ENCODE results near the gene GABRP.
"Not testable (repeated sequence)": the region's sequence is repeated elsewhere in the genome, so short reads cannot be mapped to it uniquely, and the experiment has no call there.

GABRP gene

GRCh38 chr5:170809551-170809950, 26.0 kb downstream of the GABRP start:
- DNase-seq: peak; percentile 69

DNA sequence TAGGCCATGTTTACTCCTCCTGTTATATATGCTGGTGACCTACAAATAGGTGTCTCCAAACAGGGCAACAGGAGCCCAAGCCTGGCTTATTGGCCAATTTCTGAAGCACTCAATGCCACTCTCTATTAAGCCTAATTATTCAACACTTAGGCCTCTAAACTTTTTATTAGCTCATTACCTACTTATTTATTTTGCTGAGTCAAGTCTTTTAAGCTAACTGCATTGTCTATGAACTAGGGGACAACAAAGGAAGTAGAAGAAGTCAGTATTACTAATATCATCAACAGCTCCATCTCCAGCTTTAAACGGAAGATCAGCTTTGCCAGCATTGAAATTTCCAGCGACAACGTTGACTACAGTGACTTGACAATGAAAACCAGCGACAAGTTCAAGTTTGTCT, 28.2 kb downstream of the GABRP start:
- no peak for DNase-seq

GRCh38 chr5:170813231-170813630, 29.7 kb downstream of the GABRP start:
- DNase-seq: no peak

GRCh38 chr5:170817195-170817594, 33.7 kb downstream of the GABRP start:
- no peak for DNase-seq

DNA sequence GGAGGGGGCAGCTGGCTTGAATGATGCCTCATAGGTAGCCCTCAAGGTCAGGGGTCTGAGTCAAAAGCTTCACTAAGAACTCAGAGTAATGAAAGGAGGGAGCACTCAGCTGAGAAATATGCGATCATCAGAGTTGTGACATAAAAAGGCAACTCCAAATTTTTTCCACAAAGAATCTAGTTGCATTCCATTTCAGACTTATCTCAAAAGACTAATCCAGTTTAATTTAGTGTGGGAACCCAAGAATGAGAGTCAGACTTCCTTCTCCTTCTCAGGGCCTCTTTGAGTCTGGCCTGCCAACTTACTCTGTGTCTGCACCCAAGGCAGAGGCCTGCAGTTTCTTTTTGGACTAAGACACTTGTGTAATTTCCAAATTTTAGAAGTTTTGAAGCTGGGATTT, 34.7 kb downstream of the GABRP start:
- no peak for DNase-seq

GRCh38 chr5:170819824-170820223, 36.3 kb downstream of the GABRP start:
- DNase-seq: no peak

DNA sequence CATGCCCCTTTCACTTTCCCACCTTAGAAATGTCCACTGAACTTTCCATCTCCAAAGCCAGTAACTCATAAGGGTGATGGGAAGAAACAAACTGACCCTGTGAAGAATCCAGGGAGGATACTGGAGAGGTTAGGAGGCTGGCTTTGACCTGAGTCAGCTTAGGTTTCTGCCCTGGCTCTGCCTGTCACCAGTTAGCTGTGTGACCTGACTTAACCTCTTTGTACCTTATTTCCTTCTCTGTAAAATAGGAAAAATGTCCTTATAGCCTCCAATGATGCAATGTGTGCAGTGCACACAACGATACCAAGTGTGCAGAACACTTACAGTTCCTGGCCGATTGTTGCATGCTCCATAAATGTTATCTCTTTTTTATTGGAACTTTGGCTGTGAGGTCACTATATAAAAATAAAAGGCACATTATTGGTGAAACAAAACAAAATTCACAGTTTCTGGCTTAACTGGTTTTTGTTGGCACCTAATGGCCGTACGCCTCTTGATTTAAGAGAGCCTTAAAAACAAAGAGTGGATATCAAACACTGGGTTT, 37.8 kb downstream of the GABRP start:
- no peak for DNase-seq

DNA sequence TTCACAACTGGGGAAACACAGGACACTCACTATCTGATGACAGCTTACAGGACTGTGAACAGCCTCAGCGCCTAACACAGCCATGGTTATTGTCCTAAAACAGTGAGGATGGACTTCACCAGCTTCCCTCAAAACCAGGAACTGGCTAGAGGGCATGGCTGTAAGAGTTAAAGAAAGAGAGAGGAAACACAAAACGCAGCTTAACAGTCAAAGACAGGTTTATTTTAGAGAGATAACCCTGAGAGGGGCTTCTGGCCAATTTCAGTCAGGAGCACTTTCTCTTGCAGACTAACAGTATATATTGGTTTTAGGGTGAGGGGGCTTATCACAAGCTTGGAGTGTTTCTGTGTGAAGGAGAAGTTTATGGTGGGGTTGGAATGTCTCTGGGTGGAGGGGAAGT, 42.6 kb downstream of the GABRP start:
- no peak for DNase-seq

GRCh38 chr5:170832241-170832640, 48.7 kb downstream of the GABRP start:
- DNase-seq: no peak

- DNase-seq: not testable (repeated sequence)
Measured at GRCh38 chr5:170833981-170834380, 50.5 kb downstream of the GABRP start.

DNA sequence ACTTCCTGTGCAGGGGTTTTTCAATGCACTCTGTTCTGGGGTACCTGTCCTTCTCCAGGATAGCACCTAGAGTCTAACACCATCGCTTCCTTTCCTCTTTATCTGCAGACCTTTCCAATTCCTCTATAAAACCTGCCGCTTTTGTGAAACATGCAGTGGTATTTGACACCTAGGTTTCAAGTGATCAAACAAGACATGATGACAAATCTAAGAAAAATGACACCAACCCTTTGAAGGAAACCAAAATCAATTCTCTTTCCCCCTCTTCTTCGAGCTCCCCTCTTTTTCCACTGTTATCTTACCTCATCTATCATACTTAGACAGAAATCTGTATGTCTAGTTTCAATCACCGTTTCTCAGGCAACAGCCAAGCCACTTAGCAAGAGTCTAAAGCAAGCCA, 52.7 kb downstream of the GABRP start:
- no peak for DNase-seq

DNA sequence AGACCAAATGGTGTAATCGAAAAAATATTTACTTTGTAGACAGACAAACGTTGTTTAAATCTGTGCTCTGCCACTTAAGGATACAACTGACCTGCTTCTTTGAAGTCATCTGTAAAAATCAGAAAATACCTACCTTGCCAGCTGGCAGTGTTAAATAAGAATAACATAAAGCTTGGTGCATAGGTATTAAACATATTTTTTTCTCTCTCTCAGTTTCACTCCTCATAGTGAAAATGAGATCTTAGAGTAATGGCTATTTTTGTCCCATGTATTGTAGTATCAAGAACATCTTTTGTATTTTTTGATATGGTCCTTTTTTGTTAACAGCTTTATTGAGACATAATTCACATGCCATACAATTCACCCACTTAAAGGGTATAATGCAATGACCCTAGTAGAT, 60.3 kb downstream of the GABRP start:
- DNase-seq: no peak

GRCh38 chr5:170844651-170845050, 61.1 kb downstream of the GABRP start:
- no peak for DNase-seq

DNA sequence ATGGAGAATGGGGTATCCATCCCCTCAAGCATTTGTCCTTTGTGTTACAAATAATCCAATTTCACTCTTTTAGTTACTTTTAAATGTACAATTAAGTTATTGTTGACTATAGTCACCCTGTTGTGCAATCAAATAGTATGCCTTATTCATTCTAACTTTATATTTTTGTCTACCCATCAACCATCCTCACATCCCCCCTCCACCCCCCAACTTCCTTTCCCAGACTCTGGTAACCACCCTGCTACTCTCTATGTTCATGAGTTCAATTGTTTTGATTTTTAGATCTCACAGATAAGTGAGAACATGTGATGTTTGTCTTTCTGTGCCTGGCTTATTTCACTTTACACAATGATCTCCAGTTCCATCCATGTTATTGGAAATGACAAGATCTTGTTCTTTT, 62.9 kb downstream of the GABRP start:
- DNase-seq: no peak

GRCh38 chr5:170846846-170847245, 63.3 kb downstream of the GABRP start:
- DNase-seq: no peak

GRCh38 chr5:170848033-170848432, 64.5 kb downstream of the GABRP start:
- no peak for DNase-seq

- no peak for DNase-seq
Measured at GRCh38 chr5:170849374-170849773, 65.8 kb downstream of the GABRP start.

- DNase-seq: no peak
Measured at GRCh38 chr5:170854566-170854965, 71.0 kb downstream of the GABRP start.

GRCh38 chr5:170857066-170857465, 73.5 kb downstream of the GABRP start:
- no peak for DNase-seq

DNA sequence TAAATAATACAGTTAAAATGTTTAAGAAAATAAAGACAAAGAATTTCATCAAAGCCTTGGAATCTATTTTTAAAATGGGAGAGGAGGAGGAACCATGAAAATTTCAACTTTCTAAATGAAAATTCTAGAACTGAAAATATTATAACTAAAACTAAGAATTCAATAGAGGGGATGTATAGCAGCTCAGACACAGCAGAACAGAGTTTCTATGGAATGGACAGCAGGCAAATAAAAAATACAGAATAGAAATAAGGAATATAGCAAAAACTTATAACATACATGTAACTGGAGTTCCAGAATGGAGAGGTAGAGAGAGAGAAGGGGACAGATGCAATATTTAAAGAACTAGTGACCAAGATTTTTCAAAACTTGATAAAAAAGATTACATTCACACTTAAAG, 76.9 kb downstream of the GABRP start:
- no peak for DNase-seq

DNA sequence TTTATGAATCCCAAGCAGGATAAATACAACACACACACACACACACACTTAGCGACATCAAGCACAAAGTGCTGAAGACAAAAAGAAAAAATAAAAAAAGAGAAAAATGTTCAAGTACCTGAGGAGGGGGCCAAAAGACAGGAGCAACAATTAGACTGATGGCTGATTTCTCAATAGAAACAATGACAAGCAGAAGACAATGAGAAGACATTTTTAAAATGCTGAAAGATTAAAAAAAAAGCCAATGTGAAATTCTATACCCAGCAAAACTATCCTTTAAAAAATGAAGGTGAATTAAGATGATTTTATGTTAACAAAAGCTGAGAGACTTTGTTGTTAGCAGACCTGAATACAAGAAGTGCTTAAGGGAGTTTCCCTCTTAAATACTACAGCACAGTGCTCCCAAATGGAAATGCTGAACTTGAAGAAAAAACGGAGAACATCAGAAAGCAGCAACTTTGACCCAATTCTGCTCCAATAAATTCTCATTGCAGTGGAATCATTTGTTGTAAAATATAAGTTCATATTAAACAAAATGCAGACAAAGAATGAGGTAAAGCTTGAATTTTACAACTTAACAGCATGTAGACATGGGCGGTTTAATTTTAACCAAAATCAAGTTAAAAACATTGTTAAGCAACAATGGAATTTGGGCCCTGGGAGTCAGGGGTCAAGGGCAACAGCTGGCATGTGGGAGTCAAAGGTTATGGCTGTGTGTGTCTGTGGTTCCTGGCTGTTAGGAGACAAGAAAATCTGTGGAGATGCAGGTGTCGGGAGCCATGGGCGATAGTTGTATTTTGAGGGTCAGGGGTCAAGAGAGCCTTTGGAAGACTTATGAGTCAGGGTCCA, 77.5 kb downstream of the GABRP start:
- no peak for DNase-seq

GRCh38 chr5:170861667-170861916, 78.1 kb downstream of the GABRP start:
- DNase-seq: no peak

DNA sequence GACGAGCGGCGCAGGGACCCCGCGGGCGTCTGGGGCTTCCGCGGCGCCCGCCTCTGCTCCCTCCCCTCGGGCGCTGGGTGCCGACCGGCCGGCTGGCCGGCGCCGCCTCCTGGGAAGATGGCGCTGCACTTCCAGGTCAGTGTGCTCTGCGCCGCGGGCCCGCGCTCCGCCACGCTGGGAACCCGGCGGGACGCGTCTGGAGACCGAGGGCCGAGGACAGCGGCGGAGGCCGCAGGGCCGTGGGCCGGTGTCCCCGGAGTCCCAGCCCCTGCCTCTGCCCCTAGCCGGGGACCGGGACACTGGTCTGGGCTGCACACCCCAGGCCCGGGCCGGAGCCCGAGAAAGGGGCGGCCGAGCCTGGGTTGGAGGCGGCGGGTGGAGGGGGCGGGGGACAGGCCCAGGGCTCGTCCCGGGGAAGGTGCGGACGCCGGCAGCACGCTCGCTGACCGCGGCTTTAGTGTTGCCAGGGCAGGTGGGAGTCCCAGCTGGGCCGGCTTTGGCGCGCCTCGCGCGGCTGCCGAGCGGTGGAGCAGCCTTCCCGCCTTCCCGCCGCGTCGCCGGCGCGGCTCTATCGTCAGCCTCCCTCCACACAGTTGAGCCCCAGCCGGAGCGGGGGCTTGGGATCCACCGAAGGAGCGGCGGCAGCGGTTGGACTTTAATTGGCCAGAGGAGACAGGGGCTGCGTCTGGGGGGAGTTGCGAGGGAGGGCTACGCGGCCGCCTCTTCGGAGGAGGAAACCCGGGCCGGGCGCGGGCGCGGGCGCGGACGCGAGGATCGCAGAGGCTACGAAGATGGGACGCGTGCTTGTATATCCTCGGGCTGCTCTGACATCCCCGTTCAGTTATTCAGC, 78.6 kb downstream of the GABRP start, which contains the start of gene RANBP17:
Gene RANBP17, plus strand, starts transcription at position 102 of the 850 bp plus-strand sequence.
- DNase-seq: peak; percentile 51

GRCh38 chr5:170863646-170864045, 80.1 kb downstream of the GABRP start:
- DNase-seq: no peak

Data from NCI-H2227 treated with DMSO at 0.1 percent for 48 hours (cell line).